Measurements from ENCODE around the gene IL1RAPL1.

IL1RAPL1 gene

GRCh38 chrX:28591542-28591941 is 4.3 kb downstream of the IL1RAPL1 start (continued):
- TF ChIP-seq PPARA (CRISPR knock-in tag; IDR thresholded peaks at IDR 0.05; ENCODE audit: borderline replicate concordance), result no peak
- TF ChIP-seq ISL1 (CRISPR knock-in tag; IDR thresholded peaks at IDR 0.05), result no peak
- TF ChIP-seq GLIS3 (CRISPR knock-in tag; IDR thresholded peaks at IDR 0.05), result no peak
- TF ChIP-seq OSR1 (CRISPR knock-in tag; IDR thresholded peaks at IDR 0.05), result no peak
- TF ChIP-seq ZNF565 (CRISPR knock-in tag; conservative IDR thresholded peaks at IDR 0.05; ENCODE audit: low read depth), result no peak

- no peak for ATAC-seq
- TF ChIP-seq POU6F1 (CRISPR knock-in tag; IDR thresholded peaks at IDR 0.05; ENCODE audit: borderline replicate concordance, low read depth), result no peak
- no peak for TF ChIP-seq ZFP3 (CRISPR knock-in tag; IDR thresholded peaks at IDR 0.05)
- TF ChIP-seq CSRNP3 (CRISPR knock-in tag; IDR thresholded peaks at IDR 0.05), result no peak
- no peak for TF ChIP-seq OSR1 (CRISPR knock-in tag; IDR thresholded peaks at IDR 0.05)
Measured at GRCh38 chrX:28595346-28595745, 8.1 kb downstream of the IL1RAPL1 start.

GRCh38 chrX:28599957-28600356 is 12.7 kb downstream of the IL1RAPL1 start:
- TF ChIP-seq OSR1 (CRISPR knock-in tag; IDR thresholded peaks at IDR 0.05) (no peak), ZNF70 (CRISPR knock-in tag; IDR thresholded peaks at IDR 0.05) (no peak), TOX (CRISPR knock-in tag; IDR thresholded peaks at IDR 0.05; ENCODE audit: borderline replicate concordance) (no peak), CSRNP3 (CRISPR knock-in tag; IDR thresholded peaks at IDR 0.05) (no peak)
- no peak for ATAC-seq

GRCh38 chrX:28609003-28609402 is 21.8 kb downstream of the IL1RAPL1 start:
- TF ChIP-seq ESRRG (CRISPR knock-in tag; IDR thresholded peaks at IDR 0.05), result no peak
- TF ChIP-seq PATZ1 (CRISPR knock-in tag; IDR thresholded peaks at IDR 0.05; ENCODE audit: borderline replicate concordance), result no peak
- TF ChIP-seq TSHZ2 (CRISPR knock-in tag; IDR thresholded peaks at IDR 0.05), result no peak
- no peak for TF ChIP-seq ZNF565 (CRISPR knock-in tag; conservative IDR thresholded peaks at IDR 0.05; ENCODE audit: low read depth)
- no peak for TF ChIP-seq ZNF70 (CRISPR knock-in tag; IDR thresholded peaks at IDR 0.05)
- no peak for TF ChIP-seq ZNF8 (CRISPR knock-in tag; IDR thresholded peaks at IDR 0.05)
- TF ChIP-seq CREB5 (CRISPR knock-in tag; IDR thresholded peaks at IDR 0.05; ENCODE audit: low read depth), result no peak
- TF ChIP-seq ZFP30 (CRISPR knock-in tag; IDR thresholded peaks at IDR 0.05), result no peak
- TF ChIP-seq TOX (CRISPR knock-in tag; IDR thresholded peaks at IDR 0.05; ENCODE audit: borderline replicate concordance), result no peak
- no peak for TF ChIP-seq CSDC2 (CRISPR knock-in tag; IDR thresholded peaks at IDR 0.05)
- no peak for TF ChIP-seq ARNTL (CRISPR knock-in tag; IDR thresholded peaks at IDR 0.05; ENCODE audit: borderline replicate concordance, low read depth)
- no peak for TF ChIP-seq PPARA (CRISPR knock-in tag; IDR thresholded peaks at IDR 0.05; ENCODE audit: borderline replicate concordance)
- ATAC-seq, result no peak

Data from SK-N-SH treated with all-trans-retinoic acid at 6 μM for 48 hours (cell line).